ACHN (cell line): Measurements from ENCODE around the gene TPO.
"Not testable (repeated sequence)": the region's sequence is repeated elsewhere in the genome, so short reads cannot be mapped to it uniquely, and the experiment has no call there.

Source experiments
- DNase-seq: peaks from one replicate; pipeline ENCODE4 v3.0.0-alpha.2; 2015
- in situ Hi-C: cut with HindIII; loops from 2 replicates; pipeline ENCODE4 v1.10.0; 2017; ENCODE audit warnings: low sequenced_read_pairs, low pct_ligation_motif_present, low pct_unique_long_range_greater_than_20kb

TPO gene

GRCh38 chr2:1477196-1478040 is 64.2 kb downstream of the TPO start:
- DNase-seq: no peak
- in situ Hi-C loops: no loop called here

GRCh38 chr2:1478311-1479305 is 65.3 kb downstream of the TPO start:
- in situ Hi-C loops: no loop called here
- DNase-seq: no peak

GRCh38 chr2:1479346-1479745 is 66.1 kb downstream of the TPO start:
- no peak for DNase-seq
- in situ Hi-C loops: no loop called here

- DNase-seq: no peak
- in situ Hi-C loops: no loop called here
These were observed 67.4 kb downstream of the TPO start for GRCh38 chr2:1480671-1481076.

- in situ Hi-C loops: no loop called here
- no peak for DNase-seq
These were observed 68.4 kb downstream of the TPO start for GRCh38 chr2:1481406-1482252.

GRCh38 chr2:1482253-1482675 is 69.0 kb downstream of the TPO start:
- in situ Hi-C loops: no loop called here
- no peak for DNase-seq

GRCh38 chr2:1482981-1483380 is 69.7 kb downstream of the TPO start:
- in situ Hi-C loops: no loop called here
- no peak for DNase-seq

- DNase-seq: no peak
- in situ Hi-C loops: no loop called here
These were observed 70.3 kb downstream of the TPO start for GRCh38 chr2:1483551-1483950.

GRCh38 chr2:1484131-1484884 is 71.0 kb downstream of the TPO start:
- in situ Hi-C loops: no loop called here
- DNase-seq: no peak

- in situ Hi-C loops: no loop called here
- no peak for DNase-seq
These were observed 73.4 kb downstream of the TPO start for GRCh38 chr2:1486670-1487069.

- in situ Hi-C loops: no loop called here
- DNase-seq: no peak
These were observed 74.5 kb downstream of the TPO start for GRCh38 chr2:1487758-1488157.

GRCh38 chr2:1488181-1488671 is 75.0 kb downstream of the TPO start:
- in situ Hi-C loops: no loop called here
- no peak for DNase-seq

- DNase-seq: no peak
These were observed 75.6 kb downstream of the TPO start for GRCh38 chr2:1488851-1489250.

GRCh38 chr2:1489486-1489885 is 76.2 kb downstream of the TPO start:
- no peak for DNase-seq
- in situ Hi-C loops: no loop called here

More at GRCh38 chr2:1488851-1489250, 75.6 kb downstream of the TPO start:
- in situ Hi-C loops: no loop called here

- in situ Hi-C loops, DNase-seq: not testable (repeated sequence)
These were observed 77.1 kb downstream of the TPO start for GRCh38 chr2:1490381-1490780.

GRCh38 chr2:1491751-1492150 is 78.5 kb downstream of the TPO start:
- DNase-seq: no peak
- in situ Hi-C loops: no loop called here

- DNase-seq, in situ Hi-C loops: not testable (repeated sequence)
These were observed 79.0 kb downstream of the TPO start for GRCh38 chr2:1492231-1492630.
